SK-N-SH (cell line): ENCODE results near the gene SEC14L1. TPM values are rescaled to one million over a fixed set of nuclear protein-coding genes. Genes with fewer than 3 reads are reported as not detected.

Source experiments
- CTCF ChIA-PET: fragments of 300-600, 350-600 bp; formaldehyde crosslinking; extraction: SDS; loops from one replicate; lab custom pipeline; 2021; lab: Yijun Ruan, JAX
- POLR2A ChIA-PET: fragments of 350-600 bp; sonication (Branson Sonifier 250); formaldehyde crosslinking; extraction: SDS; loops from one replicate; lab custom pipeline; 2020; ENCODE audit warnings: antibody characterized with exemption, inconsistent platforms; lab: Yijun Ruan, JAX
- DNase-seq: peaks from one replicate; pipeline ENCODE4 v3.0.0; 2012
- H2AFZ ChIP-seq: fragments of 200-600 bp; sonication (generic); 2 replicates; pipeline ENCODE4 v1.8.1; 2016; ENCODE audit warnings: antibody characterized with exemption, mild to moderate bottlenecking, low read depth
- H3F3A ChIP-seq: fragments of 200-600 bp; sonication (generic); replicated peaks from 2 replicates; pipeline ENCODE3; 2016; ENCODE audit warnings: antibody characterized with exemption, mild to moderate bottlenecking; ENCODE audit not compliant: insufficient read depth
- H3K27ac ChIP-seq, 2 experiments: fragments of 200-500 bp in 1 of 2; fragments of 200-600 bp in 1 of 2; sonication (Bioruptor generic) in 1 of 2; sonication (generic), shearing (Covaris generic) in 1 of 2; 2 replicates each; pipeline versions ENCODE4 v1.5.1 to v1.6.1; 2014 to 2016; ENCODE audit warnings: low read depth in 2 of 2, inconsistent platforms in 1 of 2, low read length in 1 of 2, mild to moderate bottlenecking in 1 of 2, mixed read lengths in 1 of 2
- H3K27me3 ChIP-seq: fragments of 200-600 bp; sonication (generic), shearing (Covaris generic); 2 replicates; pipeline ENCODE4 v1.6.1; 2016; ENCODE audit warnings: mixed run types; ENCODE audit not compliant: insufficient read depth
- H3K36me3 ChIP-seq, 2 experiments: fragments of 200-500 bp in 1 of 2; fragments of 200-600 bp in 1 of 2; sonication (Bioruptor generic) in 1 of 2; sonication (generic) in 1 of 2; replicated peaks in 1 of 2; 2 replicates each; pipeline versions ENCODE3 to v1.5.1; 2014 to 2016; ENCODE audit warnings: low read length in 1 of 2, mild to moderate bottlenecking in 1 of 2; ENCODE audit not compliant: insufficient read depth in 2 of 2, control insufficient read depth in 1 of 2
- H3K4me1 ChIP-seq, 2 experiments: fragments of 200-500 bp in 1 of 2; fragments of 200-600 bp in 1 of 2; sonication (Bioruptor generic) in 1 of 2; sonication (generic), shearing (Covaris generic) in 1 of 2; 2 replicates each; pipeline versions ENCODE4 v1.5.1 to v1.6.1; 2014 to 2016; ENCODE audit warnings: low read depth in 1 of 2, low read length in 1 of 2, mixed run types in 1 of 2; ENCODE audit not compliant: insufficient read depth in 2 of 2, control insufficient read depth in 1 of 2
- H3K4me2 ChIP-seq: fragments of 200-600 bp; sonication (generic), shearing (Covaris generic); 2 replicates; pipeline ENCODE4 v1.6.1; 2017; ENCODE audit warnings: mixed run types
- H3K4me3 ChIP-seq, 2 experiments: fragments of 200-500 bp in 1 of 2; fragments of 200-600 bp in 1 of 2; sonication (Bioruptor generic) in 1 of 2; sonication (generic), shearing (Covaris generic) in 1 of 2; 2 replicates each; pipeline versions ENCODE4 v1.5.1 to v1.8.1; 2014 to 2016; ENCODE audit warnings: low read depth in 2 of 2, inconsistent platforms in 1 of 2, low read length in 1 of 2, mild to moderate bottlenecking in 1 of 2, mixed read lengths in 1 of 2, moderate library complexity in 1 of 2
- H3K79me2 ChIP-seq: fragments of 200-600 bp; sonication (generic); 2 replicates; pipeline ENCODE4 v1.8.1; 2017; ENCODE audit warnings: mild to moderate bottlenecking; ENCODE audit not compliant: insufficient read depth
- H3K9ac ChIP-seq: fragments of 200-600 bp; sonication (generic); 2 replicates; pipeline ENCODE4 v1.6.1; 2017; ENCODE audit warnings: mixed run types
- H3K9me2 ChIP-seq: fragments of 200-600 bp; sonication (generic); 2 replicates; pipeline ENCODE4 v1.6.1; 2017; ENCODE audit warnings: mixed run types
- H3K9me3 ChIP-seq: fragments of 200-600 bp; sonication (generic); 2 replicates; pipeline ENCODE4 v1.6.1; 2017; ENCODE audit warnings: mixed run types, mild to moderate bottlenecking, moderate library complexity
- H4K20me1 ChIP-seq: fragments of 200-600 bp; sonication (generic); 2 replicates; pipeline ENCODE4 v1.6.1; 2017; ENCODE audit warnings: mild to moderate bottlenecking, mixed run types; ENCODE audit not compliant: insufficient read depth
- CHD2 ChIP-seq: fragments of 150-350 bp; IDR thresholded peaks from 2 replicates; pipeline ENCODE4 v1.6.1; 2018; ENCODE audit warnings: low read length; ENCODE audit not compliant: partially characterized antibody
- EP300 ChIP-seq, 2 experiments: IDR thresholded peaks; 2 replicates each; pipeline versions ENCODE4 v1.4.0 to v1.6.1; 2012; ENCODE audit warnings: borderline replicate concordance in 1 of 2, low read depth in 1 of 2, low read length in 1 of 2
- FOSL2 ChIP-seq: IDR thresholded peaks from 2 replicates; pipeline ENCODE4 v1.4.0; 2012; ENCODE audit warnings: low read depth, mild to moderate bottlenecking, moderate library complexity, borderline replicate concordance
- FOXM1 ChIP-seq: IDR thresholded peaks from 2 replicates; pipeline ENCODE4 v1.4.0; 2012; ENCODE audit warnings: low read depth, mild to moderate bottlenecking
- GATA2 ChIP-seq: sonication (generic); formaldehyde crosslinking; IDR thresholded peaks from 2 replicates; pipeline ENCODE4 v1.5.0; 2020; ENCODE audit warnings: mild to moderate bottlenecking, missing genetic modification reagents
- NFIC ChIP-seq: IDR thresholded peaks from 2 replicates; pipeline ENCODE4 v1.4.0; 2012; ENCODE audit warnings: borderline replicate concordance
- POLR2AphosphoS5 ChIP-seq: IDR thresholded peaks from 2 replicates; pipeline ENCODE4 v1.6.1; 2012; ENCODE audit warnings: low read depth, low read length
- RAD21 ChIP-seq: IDR thresholded peaks from 2 replicates; pipeline ENCODE4 v1.6.1; 2012; ENCODE audit warnings: mild to moderate bottlenecking, low read length
- TCF12 ChIP-seq: IDR thresholded peaks from 2 replicates; pipeline ENCODE4 v1.4.0; 2012
- TEAD4 ChIP-seq: IDR thresholded peaks from 2 replicates; pipeline ENCODE4 v1.4.0; 2012; ENCODE audit warnings: mild to moderate bottlenecking, borderline replicate concordance; ENCODE audit not compliant: insufficient read depth
- YY1 ChIP-seq: IDR thresholded peaks from 2 replicates; pipeline ENCODE4 v1.4.0; 2012; ENCODE audit warnings: low read depth, mild to moderate bottlenecking
- WGBS: methylation state at CpG from one replicate; pipeline ENCODE4 v1.1.6; 2017; ENCODE audit warnings: low lambda C conversion rate; 5-methylcytosine and 5-hydroxymethylcytosine counted together
- polyA plus RNA-seq, 3 experiments: library from polyadenylated mRNA; depleted of rRNA; stranded (reverse); fragments of >200 nt; gene quantifications; 2 replicates each; pipeline ENCODE4 v1.2.3, GENCODE V29; 2012
- TF ChIP-seq, protein P1 (sequence below): IDR thresholded peaks from 2 replicates; pipeline ENCODE4 v1.4.0; 2012; ENCODE audit warnings: low read depth, borderline replicate concordance
- TF ChIP-seq, protein P2 (sequence below): IDR thresholded peaks from 2 replicates; pipeline ENCODE4; 2012
- TF ChIP-seq, protein P3 (sequence below): IDR thresholded peaks from 2 replicates; pipeline ENCODE4 v1.4.0; 2012; ENCODE audit warnings: low read depth, borderline replicate concordance
- TF ChIP-seq, protein P4 (sequence below): IDR thresholded peaks from 2 replicates; pipeline ENCODE4 v1.6.1; 2012; ENCODE audit warnings: mild to moderate bottlenecking, low read depth, low read length, moderate library complexity
- TF ChIP-seq, protein P5 (sequence below): IDR thresholded peaks from 2 replicates; pipeline ENCODE4 v1.4.0; 2012; ENCODE audit warnings: low read depth
- TF ChIP-seq, protein P6 (sequence below): fragments of 150-350 bp; IDR thresholded peaks from 2 replicates; pipeline ENCODE4 v1.6.1; 2017; ENCODE audit warnings: antibody characterized with exemption, low read length, low read depth, borderline replicate concordance

Gene SEC14L1
- polyA plus RNA-seq, 1 of the 3 experiments (the other 2 are of a cell fraction): 62.4 TPM

DNA sequence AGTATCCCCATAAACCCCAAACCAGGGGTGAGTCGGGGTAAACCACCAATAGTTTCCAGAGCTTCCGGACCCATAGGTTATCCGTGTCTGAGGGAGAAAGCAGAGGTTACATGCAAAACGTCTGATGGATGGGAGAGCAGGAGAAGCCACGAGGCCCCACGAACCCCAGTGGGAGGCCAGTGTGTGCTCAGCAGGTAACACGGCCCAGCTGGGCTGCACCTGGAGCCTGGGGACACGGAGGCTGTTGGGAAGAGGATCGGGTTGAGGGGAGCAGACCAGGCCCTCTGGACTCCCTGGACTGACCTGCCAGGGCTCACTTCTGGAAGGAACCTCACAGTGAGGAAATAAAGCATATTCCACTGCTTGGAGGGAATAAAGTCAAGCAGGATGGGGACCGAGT lies 78.1 kb downstream of the SEC14L1 start:
- peaks cover 26% of the 10 kb centered on the region for H3F3A ChIP-seq
- no peaks in the 10 kb centered on the region for H3K9me3 ChIP-seq
- no peaks in the 10 kb centered on the region for H4K20me1 ChIP-seq
- H3K4me1 ChIP-seq: no peaks in the 10 kb centered on the region
- no peak overlapping the region for H2AFZ ChIP-seq
- no peak overlapping the region for H3K4me2 ChIP-seq
- WGBS: 94% methylated on average over 10 of the region's 10 CpGs
- no peaks in the 10 kb centered on the region for H3K27me3 ChIP-seq
- H3K9ac ChIP-seq: no peak overlapping the region
- no peak for DNase-seq
- ChIA-PET CTCF (no interaction called here), POLR2A (no interaction called here)
- H3K36me3 ChIP-seq: peaks cover 32 to 44% of the 10 kb centered on the region in 2 experiments
- TF ChIP-seq, protein P1, sequence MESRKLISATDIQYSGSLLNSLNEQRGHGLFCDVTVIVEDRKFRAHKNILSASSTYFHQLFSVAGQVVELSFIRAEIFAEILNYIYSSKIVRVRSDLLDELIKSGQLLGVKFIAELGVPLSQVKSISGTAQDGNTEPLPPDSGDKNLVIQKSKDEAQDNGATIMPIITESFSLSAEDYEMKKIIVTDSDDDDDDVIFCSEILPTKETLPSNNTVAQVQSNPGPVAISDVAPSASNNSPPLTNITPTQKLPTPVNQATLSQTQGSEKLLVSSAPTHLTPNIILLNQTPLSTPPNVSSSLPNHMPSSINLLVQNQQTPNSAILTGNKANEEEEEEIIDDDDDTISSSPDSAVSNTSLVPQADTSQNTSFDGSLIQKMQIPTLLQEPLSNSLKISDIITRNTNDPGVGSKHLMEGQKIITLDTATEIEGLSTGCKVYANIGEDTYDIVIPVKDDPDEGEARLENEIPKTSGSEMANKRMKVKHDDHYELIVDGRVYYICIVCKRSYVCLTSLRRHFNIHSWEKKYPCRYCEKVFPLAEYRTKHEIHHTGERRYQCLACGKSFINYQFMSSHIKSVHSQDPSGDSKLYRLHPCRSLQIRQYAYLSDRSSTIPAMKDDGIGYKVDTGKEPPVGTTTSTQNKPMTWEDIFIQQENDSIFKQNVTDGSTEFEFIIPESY: no peak
- TF ChIP-seq NFIC (no peak), FOXM1 (no peak), EP300 (IDR thresholded peaks at IDR 0.05; ENCODE audit: borderline replicate concordance in 1 of 2, low read depth in 1 of 2, low read length in 1 of 2) (no peak), TEAD4 (no peak), TCF12 (no peak), POLR2AphosphoS5 (no peak), GATA2 (no peak), YY1 (no peak), FOSL2 (no peak)
- TF ChIP-seq, protein P2, sequence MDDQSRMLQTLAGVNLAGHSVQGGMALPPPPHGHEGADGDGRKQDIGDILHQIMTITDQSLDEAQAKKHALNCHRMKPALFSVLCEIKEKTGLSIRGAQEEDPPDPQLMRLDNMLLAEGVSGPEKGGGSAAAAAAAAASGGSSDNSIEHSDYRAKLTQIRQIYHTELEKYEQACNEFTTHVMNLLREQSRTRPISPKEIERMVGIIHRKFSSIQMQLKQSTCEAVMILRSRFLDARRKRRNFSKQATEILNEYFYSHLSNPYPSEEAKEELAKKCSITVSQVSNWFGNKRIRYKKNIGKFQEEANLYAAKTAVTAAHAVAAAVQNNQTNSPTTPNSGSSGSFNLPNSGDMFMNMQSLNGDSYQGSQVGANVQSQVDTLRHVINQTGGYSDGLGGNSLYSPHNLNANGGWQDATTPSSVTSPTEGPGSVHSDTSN: no peak
- TF ChIP-seq, protein P3, sequence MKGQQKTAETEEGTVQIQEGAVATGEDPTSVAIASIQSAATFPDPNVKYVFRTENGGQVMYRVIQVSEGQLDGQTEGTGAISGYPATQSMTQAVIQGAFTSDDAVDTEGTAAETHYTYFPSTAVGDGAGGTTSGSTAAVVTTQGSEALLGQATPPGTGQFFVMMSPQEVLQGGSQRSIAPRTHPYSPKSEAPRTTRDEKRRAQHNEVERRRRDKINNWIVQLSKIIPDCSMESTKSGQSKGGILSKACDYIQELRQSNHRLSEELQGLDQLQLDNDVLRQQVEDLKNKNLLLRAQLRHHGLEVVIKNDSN: no peak
- no peaks in the 10 kb centered on the region for H3K9me2 ChIP-seq
- no peak overlapping the region for H3K4me3 ChIP-seq
- no peaks in the 10 kb centered on the region for H3K79me2 ChIP-seq
- H3K27ac ChIP-seq: no peak overlapping the region

DNA sequence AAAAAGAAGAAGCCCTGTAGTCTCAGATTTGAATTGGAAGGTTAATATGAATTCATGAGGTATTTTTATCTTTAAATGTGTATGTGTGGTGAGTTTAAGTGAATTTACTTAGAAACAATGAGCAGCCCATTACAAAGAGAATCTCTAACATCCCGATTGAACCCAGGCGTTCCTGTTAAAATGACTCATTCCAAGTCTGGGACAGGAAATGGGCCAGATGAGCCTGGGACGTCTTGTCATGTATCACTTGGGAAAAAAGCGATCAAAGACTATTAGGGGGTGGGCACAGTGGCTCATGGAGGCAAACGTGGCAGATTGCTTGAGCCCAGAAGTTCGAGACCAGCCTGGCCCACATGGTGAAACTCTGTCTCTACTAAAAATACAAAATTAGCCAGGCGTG lies 81.6 kb downstream of the SEC14L1 start:
- WGBS: 82% methylated on average over 7 of the region's 7 CpGs
- no peak overlapping the region for H3K4me3 ChIP-seq
- H3F3A ChIP-seq: peaks cover 20% of the 10 kb centered on the region
- H3K9ac ChIP-seq: no peak overlapping the region
- DNase-seq: no peak
- H3K36me3 ChIP-seq: peaks cover 13 to 20% of the 10 kb centered on the region in 2 experiments
- no peak overlapping the region for H3K27ac ChIP-seq
- no peaks in the 10 kb centered on the region for H3K79me2 ChIP-seq
- CTCF ChIA-PET: interaction anchor here (1.4 kb wide), 1 partner anchor 134 kb away, joined by 3 read pairs; no protein-coding TSS in a partner anchor
- H4K20me1 ChIP-seq: no peaks in the 10 kb centered on the region
- H3K9me2 ChIP-seq: no peaks in the 10 kb centered on the region
- no peaks in the 10 kb centered on the region for H3K4me1 ChIP-seq
- no peak overlapping the region for H2AFZ ChIP-seq
- no peaks in the 10 kb centered on the region for H3K27me3 ChIP-seq
- H3K4me2 ChIP-seq: no peak overlapping the region
- no peaks in the 10 kb centered on the region for H3K9me3 ChIP-seq
- POLR2A ChIA-PET: no interaction called here
- TF ChIP-seq, protein P4, sequence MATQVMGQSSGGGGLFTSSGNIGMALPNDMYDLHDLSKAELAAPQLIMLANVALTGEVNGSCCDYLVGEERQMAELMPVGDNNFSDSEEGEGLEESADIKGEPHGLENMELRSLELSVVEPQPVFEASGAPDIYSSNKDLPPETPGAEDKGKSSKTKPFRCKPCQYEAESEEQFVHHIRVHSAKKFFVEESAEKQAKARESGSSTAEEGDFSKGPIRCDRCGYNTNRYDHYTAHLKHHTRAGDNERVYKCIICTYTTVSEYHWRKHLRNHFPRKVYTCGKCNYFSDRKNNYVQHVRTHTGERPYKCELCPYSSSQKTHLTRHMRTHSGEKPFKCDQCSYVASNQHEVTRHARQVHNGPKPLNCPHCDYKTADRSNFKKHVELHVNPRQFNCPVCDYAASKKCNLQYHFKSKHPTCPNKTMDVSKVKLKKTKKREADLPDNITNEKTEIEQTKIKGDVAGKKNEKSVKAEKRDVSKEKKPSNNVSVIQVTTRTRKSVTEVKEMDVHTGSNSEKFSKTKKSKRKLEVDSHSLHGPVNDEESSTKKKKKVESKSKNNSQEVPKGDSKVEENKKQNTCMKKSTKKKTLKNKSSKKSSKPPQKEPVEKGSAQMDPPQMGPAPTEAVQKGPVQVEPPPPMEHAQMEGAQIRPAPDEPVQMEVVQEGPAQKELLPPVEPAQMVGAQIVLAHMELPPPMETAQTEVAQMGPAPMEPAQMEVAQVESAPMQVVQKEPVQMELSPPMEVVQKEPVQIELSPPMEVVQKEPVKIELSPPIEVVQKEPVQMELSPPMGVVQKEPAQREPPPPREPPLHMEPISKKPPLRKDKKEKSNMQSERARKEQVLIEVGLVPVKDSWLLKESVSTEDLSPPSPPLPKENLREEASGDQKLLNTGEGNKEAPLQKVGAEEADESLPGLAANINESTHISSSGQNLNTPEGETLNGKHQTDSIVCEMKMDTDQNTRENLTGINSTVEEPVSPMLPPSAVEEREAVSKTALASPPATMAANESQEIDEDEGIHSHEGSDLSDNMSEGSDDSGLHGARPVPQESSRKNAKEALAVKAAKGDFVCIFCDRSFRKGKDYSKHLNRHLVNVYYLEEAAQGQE: no peak
- TF ChIP-seq, protein P5, sequence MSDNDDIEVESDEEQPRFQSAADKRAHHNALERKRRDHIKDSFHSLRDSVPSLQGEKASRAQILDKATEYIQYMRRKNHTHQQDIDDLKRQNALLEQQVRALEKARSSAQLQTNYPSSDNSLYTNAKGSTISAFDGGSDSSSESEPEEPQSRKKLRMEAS: no peak
- TF ChIP-seq TEAD4: no peak
- TF ChIP-seq, protein P1: no peak
- TF ChIP-seq CHD2: no peak
- TF ChIP-seq, protein P6, sequence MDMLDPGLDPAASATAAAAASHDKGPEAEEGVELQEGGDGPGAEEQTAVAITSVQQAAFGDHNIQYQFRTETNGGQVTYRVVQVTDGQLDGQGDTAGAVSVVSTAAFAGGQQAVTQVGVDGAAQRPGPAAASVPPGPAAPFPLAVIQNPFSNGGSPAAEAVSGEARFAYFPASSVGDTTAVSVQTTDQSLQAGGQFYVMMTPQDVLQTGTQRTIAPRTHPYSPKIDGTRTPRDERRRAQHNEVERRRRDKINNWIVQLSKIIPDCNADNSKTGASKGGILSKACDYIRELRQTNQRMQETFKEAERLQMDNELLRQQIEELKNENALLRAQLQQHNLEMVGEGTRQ: no peak
- no peak for TF ChIP-seq RAD21
